HFFc6 (cell line): ENCODE data around the gene NAPG. TPM values are rescaled to one million over a fixed set of nuclear protein-coding genes. Genes with fewer than 3 reads are reported as not detected.

Source experiments
- DNase-seq: peaks from one replicate; pipeline ENCODE4 v3.0.0-alpha.2; 2018
- H3K27ac Mint-ChIP-seq: 2 replicates; pipeline ENCODE4 v1.8.0; 2020; ENCODE audit warnings: mild to moderate bottlenecking, mixed read lengths
- H3K27me3 Mint-ChIP-seq: 2 replicates; pipeline ENCODE4 v1.8.0; 2021; ENCODE audit warnings: mild to moderate bottlenecking, moderate library complexity, mixed read lengths; ENCODE audit not compliant: insufficient read depth
- H3K36me3 Mint-ChIP-seq: 2 replicates; pipeline ENCODE4 v1.8.0; 2021; ENCODE audit warnings: low read depth, mixed read lengths
- H3K4me1 Mint-ChIP-seq: 2 replicates; pipeline ENCODE4 v1.8.0; 2020; ENCODE audit warnings: low read depth, mixed read lengths
- H3K4me3 Mint-ChIP-seq: 2 replicates; pipeline ENCODE4 v1.8.0; 2020; ENCODE audit warnings: mild to moderate bottlenecking, moderate library complexity, mixed read lengths
- H3K9me3 Mint-ChIP-seq: 2 replicates; pipeline ENCODE4 v1.8.0; 2020; ENCODE audit warnings: mild to moderate bottlenecking, mixed read lengths
- total RNA-seq, 6 experiments: library from RNA; stranded (reverse); fragmentation: NEBNext Ultra II Directional; extraction: Animal tissue kit (Norgen Biotek cat#: 25700); gene quantifications; 2 replicates in 1 of 6; 3 replicates in 5 of 6; pipeline ENCODE4 v1.2.3, GENCODE V29; 2021
- TF ChIP-seq, protein P1 (sequence below): fragments of 200-600 bp; sonication (generic); IDR thresholded peaks from 2 replicates; pipeline ENCODE4 v1.5.0; 2021; ENCODE audit warnings: antibody characterized with exemption, mild to moderate bottlenecking

Gene NAPG
- total RNA-seq, 6 experiments from 2014 or later, result 35.1 to 40.2 (median 37.9) TPM

DNA sequence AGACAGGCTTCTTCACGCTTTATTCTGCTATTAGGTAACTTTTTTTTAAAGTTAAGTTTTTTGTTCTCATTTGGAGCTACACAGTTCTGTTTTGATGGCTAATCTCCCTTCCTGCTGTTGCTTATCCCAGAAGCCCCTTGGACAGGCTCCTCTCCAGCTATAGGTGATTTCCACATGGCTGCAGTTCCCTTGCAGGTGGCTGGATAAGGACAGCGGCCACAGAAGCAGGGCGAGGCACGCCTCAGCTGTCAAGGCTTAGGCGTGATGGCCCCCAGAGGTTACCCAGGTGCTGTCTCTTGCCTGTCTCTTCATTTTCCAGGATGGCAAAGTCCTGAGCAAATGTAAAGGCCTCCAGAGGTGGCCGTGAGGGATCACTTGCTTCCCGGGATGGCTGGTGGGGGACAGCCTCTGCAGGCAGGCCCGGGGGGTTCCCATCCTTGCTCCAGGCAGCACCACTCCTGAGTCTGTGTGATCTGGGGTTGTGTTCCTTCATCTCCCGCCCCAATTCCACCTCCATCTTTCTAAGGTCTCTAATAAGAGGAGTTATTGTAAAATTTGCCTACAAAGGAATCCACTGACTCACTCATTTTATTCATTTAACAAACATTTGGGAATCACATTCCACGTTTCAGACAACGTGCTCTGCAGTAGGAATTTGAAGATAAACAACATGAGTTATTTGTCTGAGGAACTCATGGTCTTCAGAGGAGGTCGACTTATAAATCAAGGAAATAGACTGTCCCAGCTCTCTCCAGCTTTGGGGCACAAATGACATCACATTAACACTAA, 53.4 kb downstream of the NAPG start:
- H3K27ac Mint-ChIP-seq, result peak overlapping the region; percentile 2; the same call in 1 of the 2 replicates
- DNase-seq, result peak; percentile 52
- H3K4me3 Mint-ChIP-seq, result no peak overlapping the region
- H3K36me3 Mint-ChIP-seq, result no peaks in the 10 kb centered on the region
- H3K9me3 Mint-ChIP-seq, result no peaks in the 10 kb centered on the region
- peaks cover 1% of the 10 kb centered on the region; the same call in 1 of the 2 replicates for H3K27me3 Mint-ChIP-seq
- TF ChIP-seq, protein P1, sequence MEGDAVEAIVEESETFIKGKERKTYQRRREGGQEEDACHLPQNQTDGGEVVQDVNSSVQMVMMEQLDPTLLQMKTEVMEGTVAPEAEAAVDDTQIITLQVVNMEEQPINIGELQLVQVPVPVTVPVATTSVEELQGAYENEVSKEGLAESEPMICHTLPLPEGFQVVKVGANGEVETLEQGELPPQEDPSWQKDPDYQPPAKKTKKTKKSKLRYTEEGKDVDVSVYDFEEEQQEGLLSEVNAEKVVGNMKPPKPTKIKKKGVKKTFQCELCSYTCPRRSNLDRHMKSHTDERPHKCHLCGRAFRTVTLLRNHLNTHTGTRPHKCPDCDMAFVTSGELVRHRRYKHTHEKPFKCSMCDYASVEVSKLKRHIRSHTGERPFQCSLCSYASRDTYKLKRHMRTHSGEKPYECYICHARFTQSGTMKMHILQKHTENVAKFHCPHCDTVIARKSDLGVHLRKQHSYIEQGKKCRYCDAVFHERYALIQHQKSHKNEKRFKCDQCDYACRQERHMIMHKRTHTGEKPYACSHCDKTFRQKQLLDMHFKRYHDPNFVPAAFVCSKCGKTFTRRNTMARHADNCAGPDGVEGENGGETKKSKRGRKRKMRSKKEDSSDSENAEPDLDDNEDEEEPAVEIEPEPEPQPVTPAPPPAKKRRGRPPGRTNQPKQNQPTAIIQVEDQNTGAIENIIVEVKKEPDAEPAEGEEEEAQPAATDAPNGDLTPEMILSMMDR, result no peak
- H3K4me1 Mint-ChIP-seq, result peaks cover 22% of the 10 kb centered on the region

DNA sequence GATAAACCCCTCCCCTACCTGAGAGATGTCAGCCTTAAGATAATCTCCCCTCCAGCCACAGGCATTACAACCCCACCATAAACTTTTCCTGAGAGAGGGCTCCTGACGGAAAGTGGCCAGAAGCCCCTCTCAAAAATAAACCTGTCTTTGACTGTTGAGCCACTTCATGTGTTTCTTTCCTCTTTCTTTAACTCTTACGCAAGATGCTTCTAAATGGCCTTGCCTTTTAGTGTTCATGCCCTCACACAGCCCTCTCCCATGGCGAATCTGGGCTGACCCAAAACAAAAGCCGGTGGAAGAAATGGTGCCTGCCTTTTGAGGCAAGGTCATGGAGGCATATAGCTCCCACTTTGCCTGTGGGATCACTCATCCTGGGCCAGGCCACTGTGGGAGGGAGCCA, 54.4 kb downstream of the NAPG start:
- TF ChIP-seq, protein P1, result no peak

DNA sequence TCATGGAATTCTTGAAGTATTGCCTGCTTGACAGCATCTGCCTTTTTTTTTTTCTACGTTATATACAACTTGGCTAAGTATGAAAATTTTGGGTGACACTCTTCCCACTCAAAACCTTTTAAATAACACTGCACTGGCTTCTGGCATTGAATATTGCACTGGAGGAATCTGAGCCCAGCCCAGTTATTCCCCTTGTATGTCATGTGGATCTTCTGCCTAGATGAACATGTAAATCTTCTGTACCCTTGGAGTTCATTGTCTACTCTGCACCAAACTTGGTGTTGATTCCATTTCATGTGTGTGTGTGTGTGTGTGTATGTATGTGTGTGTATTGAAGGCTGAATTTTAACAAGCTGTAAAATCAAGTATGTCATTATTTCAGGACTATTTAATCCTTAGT, 59.4 kb downstream of the NAPG start:
- H3K27ac Mint-ChIP-seq, result no peak overlapping the region
- peaks cover 8% of the 10 kb centered on the region for H3K4me1 Mint-ChIP-seq
- H3K36me3 Mint-ChIP-seq, result no peaks in the 10 kb centered on the region
- TF ChIP-seq, protein P1, result no peak
- H3K9me3 Mint-ChIP-seq, result no peaks in the 10 kb centered on the region
- no peak overlapping the region for H3K4me3 Mint-ChIP-seq
- H3K27me3 Mint-ChIP-seq, result peaks cover 7% of the 10 kb centered on the region
- DNase-seq, result no peak

More for the DNA sequence above, 54.4 kb downstream of the NAPG start:
- Mint-ChIP-seq H3K4me3 (no peak overlapping the region), H3K36me3 (no peaks in the 10 kb centered on the region), H3K4me1 (peaks cover 22% of the 10 kb centered on the region), H3K27me3 (peaks cover 1% of the 10 kb centered on the region; the same call in 1 of the 2 replicates), H3K27ac (no peak overlapping the region), H3K9me3 (no peaks in the 10 kb centered on the region)
- DNase-seq, result no peak

DNA sequence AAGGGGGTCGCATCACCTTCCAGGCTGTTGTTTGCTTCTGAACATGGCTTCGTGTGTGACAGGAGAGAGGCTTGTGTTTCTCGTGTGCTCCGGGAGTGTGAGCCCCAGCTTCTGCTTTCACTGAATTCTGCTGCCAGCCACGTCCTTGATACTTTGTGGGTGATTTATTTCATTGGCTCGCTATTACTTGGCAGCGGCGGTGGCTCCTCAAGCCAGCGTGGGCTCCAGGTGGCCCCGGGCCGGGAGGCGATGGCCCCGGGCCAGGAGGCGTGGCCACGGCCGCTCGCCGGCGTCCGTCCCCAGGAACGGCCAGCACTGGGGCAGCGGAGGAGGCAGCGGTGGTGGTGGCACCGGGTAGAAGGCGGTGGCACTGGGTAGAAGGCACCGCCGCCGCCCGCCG, 63.1 kb downstream of the NAPG start:
- H3K4me3 Mint-ChIP-seq, result no peak overlapping the region
- DNase-seq, result no peak
- peaks cover 7% of the 10 kb centered on the region for H3K27me3 Mint-ChIP-seq
- no peaks in the 10 kb centered on the region for H3K36me3 Mint-ChIP-seq
- H3K9me3 Mint-ChIP-seq, result no peaks in the 10 kb centered on the region
- H3K4me1 Mint-ChIP-seq, result no peaks in the 10 kb centered on the region
- no peak overlapping the region for H3K27ac Mint-ChIP-seq
- TF ChIP-seq, protein P1, result no peak

DNA sequence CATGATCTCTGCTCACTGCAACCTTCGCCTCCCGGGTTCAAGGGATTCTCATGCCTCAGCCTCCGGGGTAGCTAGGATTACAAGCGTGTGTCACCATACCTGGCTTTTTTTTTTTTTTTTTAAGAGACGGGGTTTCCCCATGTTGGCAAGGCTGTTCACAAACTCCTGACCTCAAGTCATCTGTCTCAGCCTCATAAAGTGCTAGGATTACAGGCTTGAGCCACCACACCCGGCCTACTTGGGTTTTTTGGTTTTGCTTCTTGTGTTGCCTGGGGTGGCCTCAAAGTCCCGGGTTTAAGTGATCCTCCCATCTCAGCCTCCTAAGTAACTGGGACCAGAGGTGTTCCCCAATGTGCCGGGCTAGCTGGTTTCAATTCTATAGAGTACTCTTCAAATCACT, 64.6 kb downstream of the NAPG start:
- no peak overlapping the region for H3K27ac Mint-ChIP-seq
- no peak overlapping the region for H3K4me3 Mint-ChIP-seq
- peaks cover 7% of the 10 kb centered on the region for H3K27me3 Mint-ChIP-seq
- H3K36me3 Mint-ChIP-seq, result no peaks in the 10 kb centered on the region
- H3K9me3 Mint-ChIP-seq, result no peaks in the 10 kb centered on the region
- TF ChIP-seq, protein P1, result no peak
- no peak for DNase-seq
- no peaks in the 10 kb centered on the region for H3K4me1 Mint-ChIP-seq
